Upper lobe of right lung (tissue), 1 donor: ENCODE measurements around the gene DMAP1. TPM values are rescaled to one million over a fixed set of nuclear protein-coding genes. Genes with fewer than 3 reads are reported as not detected.

ENCODE experiments used
- ATAC-seq: fragments of 200-7000 bp; cut with Tn5 transposase; one replicate; pipeline ENCODE4 v1.9.1; 2020; ENCODE audit warnings: mild to moderate bottlenecking, moderate library complexity
- DNase-seq: peaks from one replicate; pipeline ENCODE4 v3.0.0-alpha.2; 2020
- H3K27ac ChIP-seq: fragments of 200-600 bp; one replicate; pipeline ENCODE4 v1.8.0; 2022
- H3K27me3 ChIP-seq: fragments of 200-600 bp; one replicate; pipeline ENCODE4 v1.8.0; 2022; ENCODE audit warnings: mild to moderate bottlenecking
- H3K36me3 ChIP-seq: fragments of 200-600 bp; one replicate; pipeline ENCODE4 v1.8.0; 2022
- H3K4me1 ChIP-seq: fragments of 200-600 bp; one replicate; pipeline ENCODE4 v1.8.0; 2022
- H3K4me3 ChIP-seq: fragments of 200-600 bp; one replicate; pipeline ENCODE4 v1.8.0; 2022; ENCODE audit warnings: mild to moderate bottlenecking
- H3K9me3 ChIP-seq: fragments of 200-600 bp; one replicate; pipeline ENCODE4 v1.8.0; 2022
- intact Hi-C: fragments of 100-400 bp; cut with DNase I; formaldehyde crosslinking; loops from one replicate; pipeline ENCODE4 v1.11.0; 2022
- total RNA-seq: library from RNA; stranded (reverse); fragmentation: NEBNext Ultra II Directional; extraction: Animal tissue kit (Norgen Biotek cat#: 25700); gene quantifications from one replicate; pipeline ENCODE4 v1.2.1, GENCODE V29; 2021
- TF ChIP-seq, protein P1 (sequence below): fragments of 200-600 bp; IDR thresholded peaks from one replicate; pipeline ENCODE4 v1.8.0; 2022; ENCODE audit warnings: antibody characterized with exemption
- donor health status: DM: no; HTN: yes; CAD: no; lungs with severe emphysema.

Gene DMAP1
- total RNA-seq, 1 donor from 2014 or later, result 34.0 TPM

- DNase-seq (no peak), ATAC-seq (no peak)
- intact Hi-C loops, result no loop called here
- Histone ChIP-seq H3K9me3 (no peaks in the 10 kb centered on the region), H3K27ac (no peak overlapping the region), H3K4me3 (no peak overlapping the region), H3K36me3 (peaks cover 32% of the 10 kb centered on the region), H3K4me1 (no peaks in the 10 kb centered on the region), H3K27me3 (no peaks in the 10 kb centered on the region)
- TF ChIP-seq, protein P1, sequence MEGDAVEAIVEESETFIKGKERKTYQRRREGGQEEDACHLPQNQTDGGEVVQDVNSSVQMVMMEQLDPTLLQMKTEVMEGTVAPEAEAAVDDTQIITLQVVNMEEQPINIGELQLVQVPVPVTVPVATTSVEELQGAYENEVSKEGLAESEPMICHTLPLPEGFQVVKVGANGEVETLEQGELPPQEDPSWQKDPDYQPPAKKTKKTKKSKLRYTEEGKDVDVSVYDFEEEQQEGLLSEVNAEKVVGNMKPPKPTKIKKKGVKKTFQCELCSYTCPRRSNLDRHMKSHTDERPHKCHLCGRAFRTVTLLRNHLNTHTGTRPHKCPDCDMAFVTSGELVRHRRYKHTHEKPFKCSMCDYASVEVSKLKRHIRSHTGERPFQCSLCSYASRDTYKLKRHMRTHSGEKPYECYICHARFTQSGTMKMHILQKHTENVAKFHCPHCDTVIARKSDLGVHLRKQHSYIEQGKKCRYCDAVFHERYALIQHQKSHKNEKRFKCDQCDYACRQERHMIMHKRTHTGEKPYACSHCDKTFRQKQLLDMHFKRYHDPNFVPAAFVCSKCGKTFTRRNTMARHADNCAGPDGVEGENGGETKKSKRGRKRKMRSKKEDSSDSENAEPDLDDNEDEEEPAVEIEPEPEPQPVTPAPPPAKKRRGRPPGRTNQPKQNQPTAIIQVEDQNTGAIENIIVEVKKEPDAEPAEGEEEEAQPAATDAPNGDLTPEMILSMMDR, result no peak
Measured at GRCh38 chr1:44223187-44223610, 9.9 kb downstream of the DMAP1 start.

DNA sequence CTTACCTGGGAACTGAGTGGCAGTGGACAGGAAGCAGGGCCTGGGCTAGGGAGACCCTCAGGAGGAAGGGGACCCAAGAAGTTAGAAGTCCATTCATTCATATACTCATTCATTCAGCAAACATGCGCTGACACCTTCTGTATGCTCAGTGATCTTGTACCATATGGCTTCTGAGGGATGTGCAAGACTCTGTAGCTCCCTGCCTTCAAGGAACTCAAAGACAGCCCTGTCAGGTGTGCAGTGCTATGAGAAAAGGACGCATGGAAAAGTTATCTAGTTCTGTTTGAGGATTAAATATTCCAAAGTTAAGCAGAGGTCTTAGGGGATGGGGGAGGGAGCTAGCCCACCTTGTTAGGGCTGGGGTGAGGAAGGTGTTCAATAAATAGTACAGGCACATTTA lies 12.5 kb downstream of the DMAP1 start:
- peaks cover 7% of the 10 kb centered on the region for H3K36me3 ChIP-seq
- intact Hi-C loops, result no loop called here
- no peaks in the 10 kb centered on the region for H3K27me3 ChIP-seq
- no peaks in the 10 kb centered on the region for H3K4me1 ChIP-seq
- no peaks in the 10 kb centered on the region for H3K9me3 ChIP-seq
- H3K27ac ChIP-seq, result no peak overlapping the region
- TF ChIP-seq, protein P1, result no peak
- DNase-seq, result no peak
- no peak overlapping the region for H3K4me3 ChIP-seq
- ATAC-seq, result no peak

DNA sequence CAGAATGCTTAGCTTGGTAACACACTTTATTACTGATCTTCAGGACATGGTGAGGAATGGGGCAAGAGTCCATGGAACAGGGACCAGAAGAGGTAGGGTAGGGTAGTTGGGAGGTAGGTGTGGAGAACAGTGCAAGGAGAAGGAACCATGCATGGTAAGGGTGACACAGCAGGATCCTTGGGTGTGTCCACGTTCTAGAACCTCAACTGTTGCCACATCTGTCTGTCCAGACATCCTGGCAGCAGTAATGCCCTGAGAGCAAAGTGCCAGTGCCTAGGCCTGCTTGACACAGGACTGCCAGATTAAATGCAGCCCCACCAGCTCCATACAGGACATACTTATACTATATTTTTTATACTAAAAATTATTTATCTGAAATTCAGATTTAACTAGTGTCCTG lies 13.9 kb downstream of the DMAP1 start:
- Histone ChIP-seq H3K9me3 (no peaks in the 10 kb centered on the region), H3K36me3 (peaks cover 8% of the 10 kb centered on the region), H3K4me3 (no peak overlapping the region), H3K4me1 (no peaks in the 10 kb centered on the region), H3K27ac (no peak overlapping the region), H3K27me3 (no peaks in the 10 kb centered on the region)
- intact Hi-C loops, result no loop called here
- DNase-seq, result no peak
- ATAC-seq, result peak; percentile 77
- TF ChIP-seq, protein P1, result no peak

GRCh38 chr1:44228218-44228617 lies 14.9 kb downstream of the DMAP1 start:
- intact Hi-C loops, result no loop called here
- Histone ChIP-seq H3K4me3 (no peak overlapping the region), H3K36me3 (peaks cover 8% of the 10 kb centered on the region), H3K9me3 (no peaks in the 10 kb centered on the region), H3K4me1 (no peaks in the 10 kb centered on the region), H3K27ac (no peak overlapping the region), H3K27me3 (no peaks in the 10 kb centered on the region)
- TF ChIP-seq, protein P1, result no peak
- ATAC-seq, result no peak
- DNase-seq, result no peak

DNA sequence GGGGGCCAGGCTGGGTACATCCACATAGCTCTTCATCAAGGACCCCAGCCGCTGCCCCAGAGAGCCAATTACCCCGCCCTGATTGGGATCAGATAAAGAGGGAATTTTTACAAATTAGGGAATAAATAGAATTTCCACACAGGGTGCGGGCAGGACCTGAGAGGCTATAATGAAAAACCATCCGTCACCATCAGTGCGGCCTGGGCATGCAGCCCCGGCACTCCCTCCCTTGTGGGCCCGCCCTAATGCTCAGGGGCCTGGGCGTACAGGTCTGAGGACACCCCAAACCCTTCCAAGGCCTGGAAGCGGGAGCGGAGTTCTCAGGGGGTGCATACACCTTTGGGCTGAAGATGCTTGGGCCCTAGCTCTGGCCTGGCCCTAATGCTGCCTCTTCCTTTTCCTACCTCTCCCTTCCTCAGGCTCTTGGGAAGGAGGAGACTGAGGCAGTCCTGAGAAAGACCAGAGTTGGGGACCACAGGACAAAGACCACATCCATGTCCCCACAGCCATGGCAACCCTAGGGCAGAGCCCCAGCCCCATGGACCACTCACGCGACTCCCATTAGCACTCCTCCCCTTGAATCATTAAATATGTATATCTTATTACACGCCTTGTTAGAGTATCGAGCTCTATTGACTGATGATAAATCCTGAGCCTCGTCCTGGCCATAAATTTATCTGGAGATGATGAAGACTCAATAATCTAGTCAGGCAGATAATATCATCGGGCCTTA lies 16.3 kb downstream of the DMAP1 start:
- peaks cover 8% of the 10 kb centered on the region for H3K36me3 ChIP-seq
- ATAC-seq (no peak), DNase-seq (no peak)
- no peak overlapping the region for H3K27ac ChIP-seq
- H3K4me1 ChIP-seq, result no peaks in the 10 kb centered on the region
- intact Hi-C loops, result no loop called here
- no peak overlapping the region for H3K4me3 ChIP-seq
- H3K9me3 ChIP-seq, result no peaks in the 10 kb centered on the region
- no peaks in the 10 kb centered on the region for H3K27me3 ChIP-seq
- TF ChIP-seq, protein P1, result no peak
